Hypothalamus (tissue), 51 donors: ENCODE measurements around the gene ST7.

Experiments
- DNase-seq, 51 donors: peaks; one replicate each; lab custom pipeline; 2025; lab: John Stamatoyannopoulos, UW

ST7 gene

DNA sequence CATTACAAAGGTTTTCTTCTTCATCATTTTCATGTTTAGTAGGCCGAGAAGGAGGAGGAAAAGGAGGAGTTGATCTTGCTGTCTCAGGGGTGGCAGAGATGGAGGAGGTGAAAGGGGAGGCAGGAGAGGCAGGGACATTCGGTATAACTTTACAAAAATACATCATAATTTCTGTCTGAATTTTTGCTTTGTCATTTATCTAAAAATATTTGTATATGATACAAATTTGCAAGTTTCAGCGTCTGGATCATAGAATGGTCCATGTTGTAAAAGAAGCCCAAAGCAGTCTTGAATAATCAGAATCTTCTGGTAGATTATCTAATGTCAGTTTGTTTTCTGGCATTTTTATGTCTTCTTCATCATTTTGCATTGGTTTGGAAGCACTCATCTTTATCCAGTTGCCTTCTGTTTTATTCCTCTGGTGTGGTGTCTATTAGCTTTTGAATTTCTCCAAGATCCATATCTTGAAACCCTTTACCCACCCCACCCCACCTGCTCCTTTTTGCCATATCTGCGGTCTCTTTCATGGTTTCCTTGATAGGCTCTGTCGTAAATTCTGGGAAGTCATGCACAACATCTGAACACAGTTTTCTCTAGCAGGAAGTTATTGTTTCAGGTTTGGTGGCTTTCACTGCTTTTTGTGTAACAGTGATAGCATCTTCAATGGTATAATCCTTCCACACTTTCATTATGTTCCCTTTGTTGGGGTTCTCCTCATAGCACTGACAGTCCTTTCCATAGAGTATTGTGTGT lies 95.0 kb downstream of the ST7 start:
- DNase-seq, result no peak

DNA sequence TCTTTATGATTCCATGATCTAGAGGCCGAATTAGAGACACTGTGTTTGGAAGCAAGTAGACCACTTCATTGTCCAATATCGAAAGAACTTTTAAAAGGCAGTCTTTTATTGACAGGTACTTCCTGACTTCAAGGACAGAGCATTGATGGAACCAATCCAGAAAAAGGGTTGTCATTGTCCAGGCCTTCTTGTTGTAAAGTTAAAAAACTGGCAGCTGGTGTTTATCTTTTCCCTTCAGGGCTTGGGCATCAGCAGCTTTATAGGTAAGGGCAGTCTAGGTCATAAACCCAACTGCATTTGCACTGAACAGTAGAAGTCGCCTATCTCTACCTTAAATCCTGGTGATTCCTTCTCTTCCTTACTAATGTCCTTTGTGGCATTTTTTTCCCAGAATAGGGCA lies 95.6 kb downstream of the ST7 start:
- no peak for DNase-seq

DNA sequence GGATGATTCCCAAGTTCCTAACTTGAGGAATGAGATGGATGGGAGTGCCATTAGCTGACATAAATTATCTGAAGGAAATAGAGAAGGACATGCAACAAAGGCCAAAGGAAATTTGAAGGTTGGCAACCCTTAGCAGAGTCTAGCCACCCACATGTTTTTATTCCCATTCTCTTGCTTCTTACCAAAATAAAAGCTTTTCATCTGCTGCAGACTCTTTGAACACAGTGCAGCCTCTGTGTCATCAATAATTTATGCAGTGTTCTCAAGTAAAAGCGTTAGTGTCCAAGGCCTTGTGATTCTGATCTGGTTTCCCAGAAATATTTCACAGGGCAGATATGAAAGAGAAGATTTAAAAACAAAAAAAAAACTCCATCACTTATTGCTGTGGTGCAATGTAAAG lies 98.5 kb downstream of the ST7 start:
- DNase-seq, result peak in 5 of 51 donors; percentile 3 to 56 (median 19)

DNA sequence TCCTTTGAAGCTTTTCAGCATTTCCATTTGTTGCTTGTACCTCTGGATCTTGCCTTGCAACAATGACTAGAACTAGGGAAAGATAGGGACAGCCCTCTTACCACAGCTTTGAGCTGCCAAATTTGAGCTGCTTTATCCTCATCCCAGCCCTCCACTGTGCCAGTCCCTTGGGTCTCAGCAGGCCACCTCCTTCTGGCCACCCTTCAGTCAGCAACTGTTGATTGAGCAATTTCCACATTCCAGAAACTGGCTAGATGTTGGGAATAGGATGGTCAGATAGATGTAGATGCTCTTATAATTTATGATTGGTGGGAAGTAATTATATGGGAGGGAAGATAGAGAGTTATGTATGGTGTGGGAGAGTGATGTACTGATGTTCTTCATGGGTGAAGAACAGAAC lies 100.1 kb downstream of the ST7 start:
- DNase-seq, result no peak

DNA sequence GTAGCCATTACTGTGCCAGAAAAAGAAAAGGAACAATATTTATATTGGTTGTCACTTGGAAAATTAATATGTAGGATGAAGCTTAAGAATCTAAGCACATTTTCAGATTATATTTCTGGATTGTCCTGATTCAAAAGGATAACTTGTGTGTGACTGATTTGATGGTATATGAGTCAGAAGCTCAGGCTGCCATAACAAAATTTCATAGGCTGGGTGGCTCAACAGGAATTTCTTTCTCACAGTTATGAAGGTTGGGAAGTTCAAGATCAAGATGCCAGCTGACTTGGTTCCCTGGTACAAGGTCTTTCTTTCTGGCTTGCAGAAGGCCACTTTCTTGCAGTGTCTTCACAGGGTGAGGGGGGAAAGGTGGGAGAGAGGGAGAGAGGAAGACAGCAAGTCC lies 108.5 kb downstream of the ST7 start:
- no peak for DNase-seq

DNA sequence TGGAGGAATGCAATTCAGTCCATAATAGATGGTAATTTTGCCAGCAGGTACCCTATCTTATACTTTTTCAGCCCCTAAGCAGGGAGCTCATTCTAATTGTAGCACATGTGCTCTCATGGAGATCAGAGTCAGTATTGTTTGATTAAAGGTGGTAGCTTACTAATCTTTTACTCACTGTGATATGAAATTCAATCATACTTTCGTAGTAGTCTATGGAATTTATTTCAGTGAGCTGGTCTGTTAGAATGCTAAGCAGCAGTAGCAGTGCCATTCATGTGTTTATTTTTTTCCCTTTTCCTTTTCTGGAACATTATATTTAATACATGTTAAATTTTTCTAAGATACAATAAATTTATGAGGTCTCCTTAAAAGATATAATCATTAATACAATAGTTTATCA lies 109.0 kb downstream of the ST7 start:
- no peak for DNase-seq

DNA sequence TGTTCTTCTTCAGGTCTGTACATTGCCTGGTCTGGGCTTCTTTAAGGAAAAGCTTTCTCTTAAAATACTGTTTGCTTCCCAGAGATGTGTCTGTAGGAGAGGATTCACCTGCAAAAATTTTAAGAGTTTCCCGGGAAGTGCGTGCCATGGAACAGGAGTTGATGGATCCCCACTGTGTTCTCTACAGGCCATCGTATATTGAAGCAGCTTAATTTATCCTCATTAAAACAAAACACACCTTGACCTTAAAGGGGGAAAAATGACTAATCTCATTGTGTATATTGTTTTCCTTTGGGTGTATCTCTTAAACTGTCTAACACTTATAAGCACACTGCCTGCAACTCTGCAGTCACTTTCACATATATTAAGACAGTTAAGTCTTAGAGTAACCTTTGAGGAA lies 111.4 kb downstream of the ST7 start:
- no peak for DNase-seq

DNA sequence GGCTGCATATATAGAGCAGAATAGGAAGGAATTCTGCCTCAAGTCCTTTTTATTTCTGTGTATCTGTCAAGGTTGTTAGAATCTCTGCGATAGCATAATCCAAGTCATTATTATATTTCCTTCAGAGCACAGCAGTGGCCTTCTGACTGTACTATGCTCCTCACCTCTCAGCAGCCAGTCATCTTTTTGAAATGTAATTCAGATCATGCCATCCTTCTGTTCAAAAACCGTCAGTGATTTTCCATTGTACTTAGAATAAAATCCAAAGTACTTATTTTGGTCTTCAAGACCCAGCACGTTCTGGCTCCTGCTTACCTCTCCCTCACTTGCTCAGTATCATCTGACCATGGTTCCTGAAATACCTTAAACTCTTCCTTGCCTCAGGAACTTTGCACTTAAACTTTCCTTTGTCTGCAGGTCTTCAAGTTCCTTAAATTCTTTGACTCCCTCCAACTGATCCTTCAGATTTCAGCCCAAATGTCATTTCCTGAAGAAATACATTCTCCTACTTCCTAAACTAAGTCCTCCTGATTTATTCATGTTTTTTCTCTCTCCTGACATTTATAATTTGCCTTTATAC lies 112.4 kb downstream of the ST7 start:
- no peak for DNase-seq

DNA sequence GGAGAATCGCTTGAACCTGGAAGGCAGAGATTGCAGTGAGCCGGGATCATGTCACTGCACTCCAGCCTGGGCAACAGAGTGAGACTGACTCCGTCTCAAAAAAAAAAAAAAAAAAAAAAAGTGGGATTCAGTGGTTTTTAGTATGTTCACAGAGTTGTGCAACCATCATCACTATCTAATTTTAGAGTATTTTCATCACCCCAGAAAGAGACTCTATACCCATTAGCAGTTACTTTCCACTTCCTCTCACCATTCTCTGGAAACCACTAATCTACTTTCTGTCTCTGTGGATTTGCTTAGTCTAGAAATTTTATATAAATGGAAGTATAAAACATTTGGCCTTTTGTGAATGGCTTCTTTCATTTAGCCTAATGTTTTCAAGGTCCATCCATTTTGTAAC lies 113.4 kb downstream of the ST7 start:
- DNase-seq, result no peak

DNA sequence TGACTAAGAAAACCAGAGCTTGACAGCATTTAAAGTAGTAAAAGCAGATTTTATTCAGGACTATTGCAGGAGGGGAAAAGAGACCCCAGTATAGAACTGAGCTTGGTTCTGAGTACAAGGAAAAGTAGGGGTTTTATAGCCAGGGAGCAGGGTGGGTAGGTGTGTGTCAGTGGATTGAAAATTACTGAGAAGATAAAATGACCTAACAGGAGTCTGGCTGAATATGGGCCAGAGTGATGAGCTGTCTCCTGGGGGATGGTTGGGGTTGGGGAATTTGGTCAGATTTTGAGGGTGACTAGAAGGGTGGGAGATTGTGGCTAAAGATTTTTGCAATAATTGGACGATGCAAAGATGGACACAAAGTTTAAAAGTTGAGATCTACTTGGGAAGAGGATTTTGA lies 114.0 kb downstream of the ST7 start:
- no peak for DNase-seq

DNA sequence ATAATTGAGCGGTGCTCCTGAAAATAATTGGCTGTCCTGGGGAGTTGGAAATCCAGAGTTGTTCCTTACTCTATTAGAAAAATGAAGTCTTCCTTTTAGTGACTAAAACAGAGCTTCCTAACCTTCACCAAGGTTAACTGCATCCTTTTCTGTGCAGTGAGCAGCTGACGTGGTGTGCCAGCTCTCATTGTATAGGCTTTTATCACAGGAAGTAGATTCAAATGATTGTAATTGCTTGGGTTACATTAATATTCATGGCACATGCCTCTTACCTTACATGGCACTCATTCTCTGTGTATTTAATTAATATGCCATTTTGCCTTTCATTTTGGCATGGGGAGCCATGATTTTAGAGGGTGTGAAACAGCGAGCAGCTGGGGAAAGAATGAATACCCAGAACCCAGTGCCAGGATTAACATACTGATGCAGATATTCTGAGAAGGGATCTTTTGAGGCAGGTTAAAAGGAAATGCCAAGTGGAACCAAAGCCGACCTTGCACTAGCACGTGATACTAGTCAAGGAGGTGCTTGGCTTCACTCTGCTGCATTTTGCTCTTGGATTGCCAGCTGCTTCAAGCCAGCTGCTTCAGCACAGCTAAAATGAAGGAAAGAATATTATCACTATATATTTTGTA lies 115.3 kb downstream of the ST7 start:
- DNase-seq, result peak in 10 of 51 donors; percentile 6 to 34 (median 20)

DNA sequence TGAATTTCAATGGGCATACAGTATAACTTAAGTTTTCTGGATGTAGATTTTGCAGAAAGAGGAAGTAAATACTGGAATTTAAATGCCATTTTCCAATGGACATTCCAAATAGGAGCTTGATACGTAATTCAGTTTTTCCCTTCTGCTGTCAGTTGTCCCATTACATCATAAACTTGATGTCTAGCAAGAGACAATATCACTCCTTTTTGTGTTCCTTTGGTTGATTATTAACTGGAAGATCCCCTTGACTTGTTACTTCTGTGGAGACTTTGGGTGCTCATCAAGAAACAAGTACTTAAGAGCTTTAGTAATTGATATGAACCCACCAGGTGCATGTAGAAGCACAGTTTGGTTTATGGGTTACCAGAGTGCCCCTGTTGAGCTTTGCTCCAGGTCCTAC lies 116.1 kb downstream of the ST7 start:
- no peak for DNase-seq

DNA sequence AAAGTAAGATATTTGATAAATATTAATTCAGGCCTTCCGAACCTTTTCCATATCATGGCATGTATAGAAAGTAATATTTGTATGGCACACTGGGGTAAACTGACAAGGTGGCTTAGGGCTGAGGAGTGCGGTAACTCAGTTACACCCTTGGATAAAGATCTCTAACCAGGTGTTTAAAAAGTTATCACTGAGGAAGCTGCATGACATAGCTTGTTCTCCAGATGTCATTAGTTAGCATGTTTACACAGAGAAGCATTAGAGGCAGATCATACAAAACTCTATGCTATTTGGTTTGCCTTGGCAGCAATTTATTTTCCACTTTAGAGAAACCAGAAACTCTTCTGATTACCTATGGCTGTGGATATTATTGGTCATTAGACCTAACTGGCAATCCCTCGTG lies 118.2 kb downstream of the ST7 start:
- no peak for DNase-seq

DNA sequence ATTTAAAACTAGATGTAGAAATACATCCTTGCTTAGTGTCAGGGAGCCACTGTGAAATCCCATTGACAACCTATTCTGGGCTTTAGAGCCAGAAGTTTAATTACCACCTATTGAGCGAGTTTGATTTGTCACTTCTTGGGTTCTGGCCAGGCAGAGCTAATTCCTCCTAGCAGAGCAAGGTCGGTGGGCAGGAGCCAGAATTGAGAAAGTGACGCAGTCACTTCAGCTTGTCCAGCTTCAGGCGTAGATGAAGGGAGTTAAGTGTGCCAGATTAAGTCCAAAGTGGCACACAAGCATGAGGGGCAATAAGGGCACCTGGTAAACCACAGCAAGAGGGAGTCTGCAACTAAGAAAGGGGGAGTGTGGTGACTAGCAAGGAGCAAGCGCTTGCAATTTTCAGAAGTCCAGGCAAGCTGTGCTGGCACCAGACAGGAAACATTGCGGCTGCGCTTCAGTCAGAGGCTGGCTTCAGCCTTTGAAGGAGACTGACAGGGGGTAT lies 119.4 kb downstream of the ST7 start:
- DNase-seq, result peak in 39 of 51 donors; percentile 10 to 78 (median 58)

DNA sequence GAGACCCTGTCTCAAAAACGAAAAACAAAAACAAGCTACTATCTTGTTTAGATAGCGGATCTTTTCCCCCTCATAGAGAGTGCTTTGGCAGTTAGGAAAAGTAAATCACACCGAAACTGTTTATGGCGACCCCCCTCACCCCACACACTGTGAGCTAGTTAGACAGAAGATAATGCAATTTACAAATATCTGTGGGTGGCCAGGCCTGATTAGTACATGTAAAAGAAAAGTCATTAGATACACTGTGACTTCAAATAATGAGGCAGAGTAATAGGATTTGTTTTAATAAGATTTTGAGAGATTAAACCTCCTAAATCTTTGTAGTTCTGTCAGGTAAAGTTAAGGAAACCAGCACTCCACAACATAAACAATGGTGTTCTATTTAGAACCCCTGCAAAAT lies 121.1 kb downstream of the ST7 start:
- DNase-seq, result no peak

DNA sequence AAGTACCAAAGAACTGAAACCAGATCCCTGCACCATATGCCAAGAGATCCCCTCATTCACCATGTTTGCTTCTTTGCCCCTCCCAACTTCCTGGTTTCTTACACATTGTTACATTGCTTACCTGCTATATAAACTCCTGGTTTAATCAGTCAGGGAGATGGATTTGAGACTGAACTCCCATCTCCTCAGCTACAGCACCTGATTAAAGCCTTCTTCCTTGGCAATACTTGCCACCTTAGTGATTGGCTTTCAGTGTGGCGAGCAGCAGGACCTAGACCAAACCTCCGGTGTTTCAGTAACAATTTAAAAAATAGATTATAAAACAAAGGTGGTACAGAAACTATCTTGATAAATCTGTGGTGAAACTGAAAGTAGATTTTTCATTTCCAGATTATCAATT lies 122.6 kb downstream of the ST7 start:
- DNase-seq, result no peak

DNA sequence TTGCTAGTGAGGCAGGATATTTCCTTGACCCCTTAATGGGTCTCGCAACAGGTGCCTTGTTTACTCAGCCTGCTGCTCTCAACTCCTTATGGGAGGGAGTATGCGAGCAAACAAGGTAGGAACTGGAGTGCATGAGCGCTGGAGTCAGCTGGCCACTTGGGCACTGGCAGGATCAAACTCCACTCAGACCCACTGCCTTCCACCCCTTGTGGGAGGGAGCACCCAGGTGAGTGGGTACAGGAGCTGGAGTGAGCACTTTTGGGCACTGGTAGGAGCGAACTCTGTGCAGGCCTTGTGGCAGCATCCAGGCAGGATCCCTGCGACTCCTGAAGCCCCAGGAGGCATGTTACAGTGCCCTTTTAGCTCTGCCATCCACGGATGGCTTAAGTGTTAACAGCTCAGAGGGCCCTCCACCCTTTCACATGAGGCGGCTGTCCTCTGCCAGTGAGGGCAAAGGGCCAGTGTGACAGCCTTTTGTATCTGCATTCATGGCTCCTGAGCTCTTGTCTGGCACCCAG lies 123.2 kb downstream of the ST7 start:
- DNase-seq, result peak in 1 of 51 donors; percentile 11

DNA sequence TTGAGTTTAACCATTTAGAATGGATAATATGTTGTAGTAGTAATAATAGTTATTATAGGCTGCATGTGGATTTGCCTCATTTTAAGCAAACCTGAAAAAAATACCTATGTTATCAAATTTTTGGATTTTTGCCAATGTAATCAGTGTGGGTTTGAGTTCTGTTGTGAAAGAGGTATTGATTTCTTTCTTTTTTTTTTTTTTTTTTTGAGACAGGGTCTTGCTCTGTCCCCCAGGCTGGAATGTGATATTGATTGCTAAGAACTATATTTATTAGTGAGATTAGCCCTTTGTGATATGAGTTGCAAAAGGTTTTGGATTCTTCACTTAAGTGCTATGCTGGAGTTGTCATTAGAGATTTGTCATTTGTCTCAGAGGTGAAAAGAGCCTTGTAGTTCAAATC lies 124.4 kb downstream of the ST7 start:
- DNase-seq, result no peak

DNA sequence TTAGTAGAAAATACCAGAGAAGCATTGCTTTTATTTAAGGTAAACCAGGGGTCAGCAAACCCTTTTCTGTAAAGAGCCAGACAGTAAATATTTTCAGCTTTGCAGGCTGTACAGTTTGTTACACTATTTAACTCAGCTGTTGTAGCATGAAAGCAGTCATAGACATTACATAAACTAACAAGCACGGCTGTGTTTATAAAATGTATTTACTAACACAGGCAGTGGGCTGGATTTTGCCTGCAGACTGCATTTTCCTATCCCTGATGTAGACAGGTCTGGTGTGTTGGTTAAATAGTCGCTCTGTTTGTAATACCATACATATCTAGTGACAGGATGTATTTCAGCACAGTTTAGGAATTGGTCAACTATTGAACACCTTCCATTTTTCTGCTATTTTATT lies 129.3 kb downstream of the ST7 start:
- DNase-seq, result no peak

DNA sequence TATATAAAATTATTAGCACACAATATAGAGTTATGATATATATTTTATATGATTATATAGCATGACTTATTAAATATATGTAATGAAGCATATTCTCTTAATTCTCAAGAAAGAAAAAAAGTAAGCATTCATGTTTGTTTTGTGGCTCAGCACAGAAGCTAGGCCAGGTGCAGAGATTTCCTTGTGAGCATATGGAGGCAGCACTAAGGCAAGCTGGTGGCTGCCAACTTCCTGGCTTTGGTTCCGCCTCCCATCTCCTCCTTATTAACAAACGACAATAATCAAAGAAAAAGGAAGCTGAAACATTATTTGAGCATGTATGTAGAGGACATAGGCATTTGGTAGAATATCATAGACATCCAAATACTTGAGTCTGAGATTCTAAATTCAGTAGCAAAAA lies 130.3 kb downstream of the ST7 start:
- DNase-seq, result no peak

DNA sequence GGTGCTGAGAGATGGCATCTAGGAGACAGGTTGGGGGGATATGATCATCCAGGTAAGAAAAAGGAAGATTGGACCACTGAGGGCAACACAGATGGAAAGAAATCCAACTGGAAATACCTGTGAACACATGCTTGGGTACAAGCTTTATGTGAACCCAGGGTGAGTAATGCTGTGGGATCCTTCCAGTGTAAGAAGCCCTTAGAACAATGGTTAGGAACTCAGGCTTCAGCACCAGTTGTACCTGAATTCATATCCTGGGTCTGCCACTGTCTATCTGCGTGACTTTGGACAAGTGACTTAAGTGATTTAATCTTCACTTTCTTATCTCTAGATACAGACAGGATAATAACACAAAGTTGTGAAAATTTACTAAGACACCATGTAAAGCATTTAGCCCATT lies 131.0 kb downstream of the ST7 start:
- DNase-seq, result no peak

DNA sequence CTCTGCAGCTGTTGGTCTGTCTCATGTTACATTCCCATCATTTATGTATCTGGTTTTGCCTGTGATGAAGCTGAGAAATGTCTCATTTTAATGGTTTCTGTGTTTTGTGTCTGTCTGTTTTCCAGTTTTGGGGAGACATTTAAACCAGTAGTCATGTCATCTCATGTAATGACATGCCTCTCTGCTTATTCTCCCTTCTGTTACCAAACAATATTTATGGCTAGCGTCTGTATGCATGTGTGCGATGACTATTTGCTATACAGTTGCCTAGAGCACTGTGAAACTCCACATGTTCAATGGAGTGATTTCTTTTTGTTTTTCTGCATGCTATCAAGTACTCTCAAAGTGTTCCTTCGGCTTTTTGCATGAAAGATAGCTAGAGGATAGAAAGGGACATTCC lies 132.0 kb downstream of the ST7 start:
- no peak for DNase-seq
